A673 (cell line): Measurements from ENCODE around the gene CLEC3A.

Experiments used
- CTCF ChIP-seq: fragments of 300-800, 200-600 bp; sonication (generic); conservative IDR thresholded peaks from 2 replicates; pipeline ENCODE4 v1.5.1; 2017; ENCODE audit warnings: low read depth, mild to moderate bottlenecking, antibody characterized with exemption, low read length, moderate library complexity, mixed read lengths
- EZH2 ChIP-seq: fragments of 200-600 bp; sonication (generic); IDR thresholded peaks from 2 replicates; pipeline ENCODE4 v1.6.1; 2017; ENCODE audit warnings: borderline replicate concordance, low read depth, mild to moderate bottlenecking, mixed read lengths, antibody characterized with exemption, low read length; ENCODE audit not compliant: poor library complexity, severe bottlenecking

GRCh38 chr16:77991701-77992100 lies 30.6 kb upstream of the CLEC3A start:
- TF ChIP-seq CTCF (no peak), EZH2 (no peak)
